ENCODE results near the gene ACER1. TPM values are rescaled to one million over a fixed set of nuclear protein-coding genes. Genes with fewer than 3 reads are reported as not detected.

Gene ACER1
- total RNA-seq, 4 donors from 2014 or later, result not detected

GRCh38 chr19:6298413-6298812 lies 35.0 kb downstream of the ACER1 start:
- H3K36me3 ChIP-seq, result no peaks in the 10 kb centered on the region
- TF ChIP-seq CTCF (IDR thresholded peaks at IDR 0.05), result no peak
- no peak for TF ChIP-seq POLR2A (IDR thresholded peaks at IDR 0.05)
- TF ChIP-seq EP300 (IDR thresholded peaks at IDR 0.05), result no peak
- peaks cover 0 to 20% (median 0%) of the 10 kb centered on the region in 4 donors for H3K9me3 ChIP-seq
- no peaks in the 10 kb centered on the region for H3K27me3 ChIP-seq
- H3K4me1 ChIP-seq, result no peaks in the 10 kb centered on the region
- no peak overlapping the region for H3K27ac ChIP-seq
- no peak for DNase-seq (ENCODE audit: low spot score in 2 of 2)
- H3K4me3 ChIP-seq, result no peak overlapping the region
- 92 to 100% methylated on average over 1 to 2 of the region's 5 CpGs for WGBS, 2 donors

- Histone ChIP-seq H3K27ac (no peak overlapping the region), H3K4me1 (no peaks in the 10 kb centered on the region), H3K27me3 (no peaks in the 10 kb centered on the region), H3K4me3 (no peak overlapping the region), H3K9me3 (peaks cover 0 to 32% (median 2%) of the 10 kb centered on the region in 4 donors), H3K36me3 (no peaks in the 10 kb centered on the region)
- no peak for DNase-seq (ENCODE audit: low spot score in 2 of 2)
- TF ChIP-seq CTCF (IDR thresholded peaks at IDR 0.05) (no peak), EP300 (IDR thresholded peaks at IDR 0.05) (no peak), POLR2A (IDR thresholded peaks at IDR 0.05) (no peak)
- WGBS, 2 donors, result 74 to 76% methylated on average over 5 to 6 of the region's 6 CpGs
These were observed 36.2 kb downstream of the ACER1 start for GRCh38 chr19:6297202-6297601.

- Histone ChIP-seq H3K36me3 (peaks cover 0 to 4% (median 0%) of the 10 kb centered on the region in 3 donors), H3K4me1 (no peaks in the 10 kb centered on the region), H3K4me3 (no peak overlapping the region), H3K27ac (no peak overlapping the region), H3K27me3 (no peaks in the 10 kb centered on the region), H3K9me3 (peaks cover 6 to 83% (median 18%) of the 10 kb centered on the region in 4 donors)
- no peak for DNase-seq (ENCODE audit: low spot score in 2 of 2)
- TF ChIP-seq CTCF (IDR thresholded peaks at IDR 0.05), result no peak
- no peak for TF ChIP-seq POLR2A (IDR thresholded peaks at IDR 0.05)
- 65 to 70% methylated on average over 4 of the region's 4 CpGs for WGBS, 2 donors
These were observed 41.4 kb downstream of the ACER1 start for GRCh38 chr19:6292006-6292405.

- Histone ChIP-seq H3K4me1 (no peaks in the 10 kb centered on the region), H3K36me3 (peaks cover 0 to 4% (median 0%) of the 10 kb centered on the region in 3 donors), H3K4me3 (no peak overlapping the region), H3K9me3 (peaks cover 6 to 83% (median 18%) of the 10 kb centered on the region in 4 donors), H3K27ac (no peak overlapping the region), H3K27me3 (no peaks in the 10 kb centered on the region)
- TF ChIP-seq CTCF (IDR thresholded peaks at IDR 0.05), result no peak
- TF ChIP-seq EP300 (IDR thresholded peaks at IDR 0.05), result no peak
- TF ChIP-seq POLR2A (IDR thresholded peaks at IDR 0.05), result no peak
- 94 to 100% methylated on average over 1 of the region's 1 CpG for WGBS, 2 donors
- DNase-seq (ENCODE audit: low spot score in 2 of 2), result no peak
These were observed 44.7 kb downstream of the ACER1 start for GRCh38 chr19:6288737-6289136.

- peaks cover 0 to 4% (median 0%) of the 10 kb centered on the region in 3 donors for H3K36me3 ChIP-seq
- TF ChIP-seq POLR2A (IDR thresholded peaks at IDR 0.05), result no peak
- TF ChIP-seq EP300 (IDR thresholded peaks at IDR 0.05), result no peak
- no peak for TF ChIP-seq CTCF (IDR thresholded peaks at IDR 0.05)
- no peak overlapping the region for H3K27ac ChIP-seq
- H3K4me3 ChIP-seq, result no peak overlapping the region
- 88 to 89% methylated on average over 3 to 5 of the region's 6 CpGs for WGBS, 2 donors
- no peak for DNase-seq (ENCODE audit: low spot score in 2 of 2)
- no peaks in the 10 kb centered on the region for H3K27me3 ChIP-seq
- peaks cover 6 to 69% (median 18%) of the 10 kb centered on the region in 4 donors for H3K9me3 ChIP-seq
- H3K4me1 ChIP-seq, result no peaks in the 10 kb centered on the region
These were observed 46.0 kb downstream of the ACER1 start for GRCh38 chr19:6287269-6287885.

All from tibial nerve (tissue), 4 donors.